ENCODE data around the gene MSI2. TPM values are rescaled to one million over a fixed set of nuclear protein-coding genes. Genes with fewer than 3 reads are reported as not detected.

MSI2 gene
- total RNA-seq, 1 donor from 2014 or later: 144 TPM

DNA sequence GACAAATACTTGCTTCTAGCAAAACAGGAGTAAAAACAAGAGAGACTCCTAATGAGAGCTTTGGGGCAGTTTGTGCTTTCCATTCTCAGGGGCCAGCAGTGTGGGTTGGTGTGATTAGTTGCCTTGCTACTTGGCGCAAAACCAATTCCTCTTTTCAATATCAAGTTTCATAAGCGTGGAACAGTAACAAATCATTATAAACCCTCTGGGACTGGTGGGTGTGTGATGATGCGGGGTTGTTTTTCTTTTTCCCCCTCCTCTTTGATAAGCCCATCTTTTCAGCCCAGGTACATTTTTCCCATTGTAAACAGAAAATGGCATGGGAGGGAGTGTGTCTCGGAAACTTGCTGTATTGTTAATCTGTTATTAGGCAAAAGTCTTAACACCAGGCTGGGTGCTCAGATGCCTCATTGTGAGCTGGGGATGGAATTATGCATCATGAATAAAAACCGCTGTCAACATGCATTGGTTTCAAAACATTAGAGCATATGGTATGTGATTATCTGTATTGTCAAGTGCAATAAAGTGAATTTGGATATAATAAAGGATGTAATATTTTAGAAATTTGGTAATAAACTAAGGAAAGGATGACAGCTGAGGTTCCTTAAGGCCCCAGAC lies 322.4 kb downstream of the MSI2 start:
- DNase-seq (ENCODE audit: low spot score in 2 of 2, unreplicated experiment in 2 of 2): no peak
- no peaks in the 10 kb centered on the region for H3K27me3 Mint-ChIP-seq (ENCODE audit: low read depth)
- no peaks in the 10 kb centered on the region for H3K36me3 Mint-ChIP-seq
- no peak overlapping the region for H3K4me3 Mint-ChIP-seq
- peaks cover 36% of the 10 kb centered on the region for H3K4me1 Mint-ChIP-seq
- peak overlapping the region; percentile 40 for H3K27ac Mint-ChIP-seq
- no peaks in the 10 kb centered on the region for H3K9me3 Mint-ChIP-seq
- TF ChIP-seq CTCF (IDR thresholded peaks at IDR 0.05; ENCODE audit: unreplicated experiment): no peak

GRCh38 chr17:57579245-57579644 lies 322.9 kb downstream of the MSI2 start:
- Mint-ChIP-seq H3K27ac (no peak overlapping the region), H3K4me3 (no peak overlapping the region), H3K27me3 (ENCODE audit: low read depth) (no peaks in the 10 kb centered on the region), H3K4me1 (peaks cover 39% of the 10 kb centered on the region), H3K36me3 (no peaks in the 10 kb centered on the region), H3K9me3 (no peaks in the 10 kb centered on the region)
- no peak for DNase-seq (ENCODE audit: low spot score in 2 of 2, unreplicated experiment in 2 of 2)
- no peak for TF ChIP-seq CTCF (IDR thresholded peaks at IDR 0.05; ENCODE audit: unreplicated experiment)

GRCh38 chr17:57580055-57580739 lies 323.9 kb downstream of the MSI2 start:
- Mint-ChIP-seq H3K27ac (no peak overlapping the region), H3K36me3 (no peaks in the 10 kb centered on the region), H3K4me3 (no peak overlapping the region), H3K27me3 (ENCODE audit: low read depth) (no peaks in the 10 kb centered on the region), H3K4me1 (peaks cover 42% of the 10 kb centered on the region), H3K9me3 (no peaks in the 10 kb centered on the region)
- no peak for DNase-seq (ENCODE audit: low spot score in 2 of 2, unreplicated experiment in 2 of 2)
- no peak for TF ChIP-seq CTCF (IDR thresholded peaks at IDR 0.05; ENCODE audit: unreplicated experiment)

DNA sequence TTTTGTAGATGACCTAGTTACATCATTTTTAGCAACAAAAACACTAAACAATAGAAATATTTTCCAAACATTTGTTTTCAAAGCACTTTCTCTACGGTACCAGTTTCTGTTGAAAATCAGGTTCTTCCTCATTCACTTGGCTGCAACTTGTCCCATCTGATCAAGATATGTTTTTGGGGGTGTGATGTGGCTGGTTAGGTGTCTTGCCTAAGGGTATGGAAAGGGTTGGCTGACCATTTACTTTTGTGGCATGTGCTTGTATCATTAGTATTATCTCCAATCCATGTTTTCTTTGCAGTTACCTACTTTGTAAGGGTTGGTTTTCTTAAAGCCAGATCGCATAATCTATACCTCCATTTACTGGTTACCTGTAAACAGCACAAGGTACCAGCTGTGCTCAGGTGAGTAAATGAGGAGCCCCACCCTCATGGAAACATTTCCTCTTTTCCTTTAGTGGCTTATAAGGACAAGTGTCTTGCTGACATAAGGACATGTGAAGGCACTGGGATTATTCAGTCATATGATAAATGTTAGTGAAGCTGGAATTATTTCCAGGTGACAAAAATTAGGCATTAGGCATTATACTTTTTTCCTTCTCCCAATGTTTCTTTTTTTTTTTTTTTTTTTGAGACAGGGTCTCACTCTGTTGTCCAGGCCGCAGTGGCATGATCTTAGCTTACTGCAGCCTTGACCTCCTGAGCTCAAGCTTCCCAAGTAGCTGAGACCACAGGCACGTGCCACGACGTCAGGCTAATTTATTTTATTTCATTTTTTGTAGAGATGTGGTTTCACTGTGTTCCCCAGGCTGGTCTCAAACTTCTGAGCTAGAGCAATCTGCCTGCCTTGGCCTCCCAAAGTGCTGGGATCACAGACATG lies 326.8 kb downstream of the MSI2 start:
- Mint-ChIP-seq H3K4me1 (peaks cover 43% of the 10 kb centered on the region), H3K36me3 (no peaks in the 10 kb centered on the region)

More for the DNA sequence above, 326.8 kb downstream of the MSI2 start:
- Mint-ChIP-seq H3K27me3 (ENCODE audit: low read depth) (no peaks in the 10 kb centered on the region), H3K9me3 (no peaks in the 10 kb centered on the region), H3K27ac (no peak overlapping the region), H3K4me3 (no peak overlapping the region)
- DNase-seq (ENCODE audit: low spot score in 2 of 2, unreplicated experiment in 2 of 2): no peak
- no peak for TF ChIP-seq CTCF (IDR thresholded peaks at IDR 0.05; ENCODE audit: unreplicated experiment)

Measured in mesothelial cell of epicardium (in vitro differentiated cells).